ENCODE data around the gene MARCOL. TPM values are rescaled to one million over a fixed set of nuclear protein-coding genes. Genes with fewer than 3 reads are reported as not detected.

The MARCOL gene
- total RNA-seq, 2 experiments from 2014 or later, result not detected

- Mint-ChIP-seq H3K9me3 (no peaks in the 10 kb centered on the region), H3K27ac (no peak overlapping the region), H3K4me1 (ENCODE audit: low read depth) (no peaks in the 10 kb centered on the region), H3K27me3 (peaks cover 11% of the 10 kb centered on the region), H3K36me3 (ENCODE audit: low read depth) (no peaks in the 10 kb centered on the region), H3K4me3 (no peak overlapping the region)
- no peak for ATAC-seq (ENCODE audit: poor library complexity)
- no peaks in the 10 kb centered on the region for H3K9me3 ChIP-seq (ENCODE audit: control insufficient read depth in 1 of 2, insufficient read depth in 1 of 2, low read length in 2 of 2)
- ChIA-PET POLR2A (no interaction called here), CTCF (no interaction called here)
- intact Hi-C loops (cut with DNase I, micrococcal nuclease), result no loop called here
- no peak overlapping the region for H3K27ac ChIP-seq (ENCODE audit: low read depth in 1 of 2, low read length in 2 of 2)
- no peak overlapping the region for H3K4me3 ChIP-seq (ENCODE audit: low read length)
- H3K4me1 ChIP-seq (ENCODE audit: insufficient read depth, low read length), result no peaks in the 10 kb centered on the region
- DNase-seq, result no peak
- no peak for TF ChIP-seq CTCF (IDR thresholded peaks at IDR 0.05)
- H3K36me3 ChIP-seq (ENCODE audit: insufficient read depth, low read length), result no peaks in the 10 kb centered on the region
- no peaks in the 10 kb centered on the region for H3K27me3 ChIP-seq (ENCODE audit: control insufficient read depth in 1 of 2, insufficient read depth in 2 of 2, low read length in 2 of 2)
These were observed 32.5 kb upstream of the MARCOL start for GRCh38 chr5:148205865-148206264.

- no peak overlapping the region for H3K4me3 ChIP-seq (ENCODE audit: low read length)
- no peaks in the 10 kb centered on the region for H3K36me3 Mint-ChIP-seq (ENCODE audit: low read depth)
- no peak overlapping the region for H3K27ac ChIP-seq (ENCODE audit: low read depth in 1 of 2, low read length in 2 of 2)
- H3K27me3 Mint-ChIP-seq, result peaks cover 17% of the 10 kb centered on the region
- intact Hi-C loops (cut with DNase I, micrococcal nuclease), result no loop called here
- no peaks in the 10 kb centered on the region for H3K4me1 ChIP-seq (ENCODE audit: insufficient read depth, low read length)
- no peak for TF ChIP-seq CTCF (IDR thresholded peaks at IDR 0.05)
- no peaks in the 10 kb centered on the region for H3K4me1 Mint-ChIP-seq (ENCODE audit: low read depth)
- ChIA-PET POLR2A (no interaction called here), CTCF (no interaction called here)
- no peak overlapping the region for H3K4me3 Mint-ChIP-seq
- no peaks in the 10 kb centered on the region for H3K36me3 ChIP-seq (ENCODE audit: insufficient read depth, low read length)
- H3K27me3 ChIP-seq (ENCODE audit: control insufficient read depth in 1 of 2, insufficient read depth in 2 of 2, low read length in 2 of 2), result no peaks in the 10 kb centered on the region
- no peak for DNase-seq
- no peaks in the 10 kb centered on the region for H3K9me3 Mint-ChIP-seq
- ATAC-seq (ENCODE audit: poor library complexity), result no peak
- H3K27ac Mint-ChIP-seq, result no peak overlapping the region
- no peaks in the 10 kb centered on the region for H3K9me3 ChIP-seq (ENCODE audit: control insufficient read depth in 1 of 2, insufficient read depth in 1 of 2, low read length in 2 of 2)
These were observed 31.7 kb upstream of the MARCOL start for GRCh38 chr5:148206620-148207019.

- Mint-ChIP-seq H3K36me3 (ENCODE audit: low read depth) (no peaks in the 10 kb centered on the region), H3K4me3 (no peak overlapping the region), H3K9me3 (no peaks in the 10 kb centered on the region), H3K27me3 (peaks cover 20% of the 10 kb centered on the region), H3K27ac (no peak overlapping the region), H3K4me1 (ENCODE audit: low read depth) (no peaks in the 10 kb centered on the region)
- no peaks in the 10 kb centered on the region for H3K9me3 ChIP-seq (ENCODE audit: control insufficient read depth in 1 of 2, insufficient read depth in 1 of 2, low read length in 2 of 2)
- ATAC-seq (ENCODE audit: poor library complexity) (no peak), DNase-seq (no peak)
- intact Hi-C loops (cut with DNase I, micrococcal nuclease), result no loop called here
- no peaks in the 10 kb centered on the region for H3K36me3 ChIP-seq (ENCODE audit: insufficient read depth, low read length)
- ChIA-PET POLR2A (no interaction called here), CTCF (no interaction called here)
- no peak overlapping the region for H3K4me3 ChIP-seq (ENCODE audit: low read length)
- TF ChIP-seq CTCF (IDR thresholded peaks at IDR 0.05), result no peak
- no peaks in the 10 kb centered on the region for H3K27me3 ChIP-seq (ENCODE audit: control insufficient read depth in 1 of 2, insufficient read depth in 2 of 2, low read length in 2 of 2)
- H3K4me1 ChIP-seq (ENCODE audit: insufficient read depth, low read length), result no peaks in the 10 kb centered on the region
- H3K27ac ChIP-seq (ENCODE audit: low read depth in 1 of 2, low read length in 2 of 2), result no peak overlapping the region
These were observed 30.1 kb upstream of the MARCOL start for GRCh38 chr5:148208226-148208625.
